Central memory CD8-positive, alpha-beta T cell (primary cell): Measurements from ENCODE around the gene AP5S1.

Source experiments
- ATAC-seq: fragments of 150-1000 bp; cut with Tn5 transposase; replicated peaks from 2 replicates; pipeline ENCODE4 v1.10.0; 2022; ENCODE audit warnings: mild to moderate bottlenecking, moderate FRiP score, moderate number of reproducible peaks; ENCODE audit not compliant: poor library complexity, severe bottlenecking; ENCODE audit errors: extremely low read depth
- DNase-seq, 2 donors: peaks; one replicate each; pipeline ENCODE4 v3.0.0; 2021; ENCODE audit warnings: low spot score in 2 of 2
- H3K27ac Mint-ChIP-seq: one replicate; pipeline ENCODE4 v1.8.0; 2022; ENCODE audit warnings: low read depth, mild to moderate bottlenecking, moderate library complexity, mixed read lengths
- H3K27me3 Mint-ChIP-seq: one replicate; pipeline ENCODE4 v1.8.0; 2022; ENCODE audit warnings: mixed read lengths
- H3K36me3 Mint-ChIP-seq: one replicate; pipeline ENCODE4 v1.8.0; 2022; ENCODE audit warnings: mild to moderate bottlenecking, moderate library complexity, mixed read lengths; ENCODE audit not compliant: insufficient read depth
- H3K4me1 Mint-ChIP-seq: one replicate; pipeline ENCODE4 v1.8.0; 2022; ENCODE audit warnings: mixed read lengths
- H3K4me3 Mint-ChIP-seq: one replicate; pipeline ENCODE4 v1.8.0; 2022; ENCODE audit warnings: mild to moderate bottlenecking, moderate library complexity, mixed read lengths
- H3K9me3 Mint-ChIP-seq: one replicate; pipeline ENCODE4 v1.8.0; 2022; ENCODE audit warnings: mixed read lengths

AP5S1 gene

GRCh38 chr20:3804254-3804751 is 16.0 kb upstream of the AP5S1 start:
- H3K4me1 Mint-ChIP-seq: peaks cover 74% of the 10 kb centered on the region
- no peak for ATAC-seq
- no peak for DNase-seq
- H3K27me3 Mint-ChIP-seq: no peaks in the 10 kb centered on the region
- no peak overlapping the region for H3K27ac Mint-ChIP-seq
- no peak overlapping the region for H3K4me3 Mint-ChIP-seq
- no peaks in the 10 kb centered on the region for H3K9me3 Mint-ChIP-seq
- H3K36me3 Mint-ChIP-seq: peaks cover 56% of the 10 kb centered on the region

GRCh38 chr20:3804781-3805180 is 15.6 kb upstream of the AP5S1 start:
- no peak for DNase-seq
- Mint-ChIP-seq H3K4me1 (peaks cover 69% of the 10 kb centered on the region), H3K4me3 (no peak overlapping the region), H3K27me3 (no peaks in the 10 kb centered on the region), H3K36me3 (peaks cover 54% of the 10 kb centered on the region), H3K27ac (peak overlapping the region; percentile 39), H3K9me3 (no peaks in the 10 kb centered on the region)
- no peak for ATAC-seq

- no peak overlapping the region for H3K4me3 Mint-ChIP-seq
- no peaks in the 10 kb centered on the region for H3K27me3 Mint-ChIP-seq
Observed at GRCh38 chr20:3808544-3808943, 11.8 kb upstream of the AP5S1 start.

GRCh38 chr20:3811467-3812258 is 8.7 kb upstream of the AP5S1 start:
- peak overlapping the region; percentile 96 for H3K27ac Mint-ChIP-seq
- no peaks in the 10 kb centered on the region for H3K27me3 Mint-ChIP-seq
- H3K4me3 Mint-ChIP-seq: peak overlapping the region; percentile 89
- ATAC-seq: peak; percentile 89
- H3K4me1 Mint-ChIP-seq: peaks cover 76% of the 10 kb centered on the region
- peaks cover 14% of the 10 kb centered on the region for H3K36me3 Mint-ChIP-seq
- peak; percentile 80 to 90 for DNase-seq
- no peaks in the 10 kb centered on the region for H3K9me3 Mint-ChIP-seq

More at GRCh38 chr20:3808544-3808943, 11.8 kb upstream of the AP5S1 start:
- Mint-ChIP-seq H3K9me3 (no peaks in the 10 kb centered on the region), H3K27ac (no peak overlapping the region), H3K36me3 (peaks cover 37% of the 10 kb centered on the region), H3K4me1 (peaks cover 77% of the 10 kb centered on the region)
- no peak for DNase-seq
- ATAC-seq: no peak

GRCh38 chr20:3812259-3812681 is 8.1 kb upstream of the AP5S1 start:
- peaks cover 73% of the 10 kb centered on the region for H3K4me1 Mint-ChIP-seq
- H3K27ac Mint-ChIP-seq: peak overlapping the region; percentile 96
- H3K4me3 Mint-ChIP-seq: peak overlapping the region; percentile 89
- no peak for ATAC-seq
- H3K27me3 Mint-ChIP-seq: no peaks in the 10 kb centered on the region
- no peaks in the 10 kb centered on the region for H3K9me3 Mint-ChIP-seq
- H3K36me3 Mint-ChIP-seq: peaks cover 13% of the 10 kb centered on the region
- no peak for DNase-seq

- Mint-ChIP-seq H3K9me3 (no peaks in the 10 kb centered on the region), H3K27me3 (no peaks in the 10 kb centered on the region), H3K4me1 (peaks cover 66% of the 10 kb centered on the region), H3K27ac (peak overlapping the region; percentile 96), H3K36me3 (peaks cover 13% of the 10 kb centered on the region), H3K4me3 (peak overlapping the region; percentile 41)
- ATAC-seq: no peak
- DNase-seq: no peak
Observed at GRCh38 chr20:3812975-3813847, 7.1 kb upstream of the AP5S1 start.

GRCh38 chr20:3813848-3814581 is 6.3 kb upstream of the AP5S1 start:
- peak overlapping the region; percentile 96 for H3K27ac Mint-ChIP-seq
- no peaks in the 10 kb centered on the region for H3K27me3 Mint-ChIP-seq
- H3K4me3 Mint-ChIP-seq: peak overlapping the region; percentile 41
- H3K9me3 Mint-ChIP-seq: no peaks in the 10 kb centered on the region
- DNase-seq (no peak), ATAC-seq (no peak)
- peaks cover 74% of the 10 kb centered on the region for H3K4me1 Mint-ChIP-seq
- H3K36me3 Mint-ChIP-seq: peaks cover 13% of the 10 kb centered on the region

GRCh38 chr20:3814928-3815495 is 5.3 kb upstream of the AP5S1 start:
- ATAC-seq (no peak), DNase-seq (no peak)
- Mint-ChIP-seq H3K27me3 (no peaks in the 10 kb centered on the region), H3K4me1 (peaks cover 75% of the 10 kb centered on the region), H3K27ac (peak overlapping the region; percentile 94), H3K4me3 (peak overlapping the region; percentile 70), H3K9me3 (no peaks in the 10 kb centered on the region), H3K36me3 (peaks cover 13% of the 10 kb centered on the region)

- Mint-ChIP-seq H3K36me3 (peaks cover 18% of the 10 kb centered on the region), H3K4me1 (peaks cover 69% of the 10 kb centered on the region)
- peak; percentile 7 for ATAC-seq
Observed at GRCh38 chr20:3815703-3816315, 4.5 kb upstream of the AP5S1 start.

GRCh38 chr20:3818155-3819151 is 1.9 kb upstream of the AP5S1 start:
- no peak for DNase-seq
- H3K9me3 Mint-ChIP-seq: no peaks in the 10 kb centered on the region
- H3K36me3 Mint-ChIP-seq: peaks cover 13% of the 10 kb centered on the region
- no peak for ATAC-seq
- H3K27ac Mint-ChIP-seq: peak overlapping the region; percentile 98
- peaks cover 57% of the 10 kb centered on the region for H3K4me1 Mint-ChIP-seq
- H3K27me3 Mint-ChIP-seq: no peaks in the 10 kb centered on the region
- peak overlapping the region; percentile 84 for H3K4me3 Mint-ChIP-seq

More at GRCh38 chr20:3815703-3816315, 4.5 kb upstream of the AP5S1 start:
- Mint-ChIP-seq H3K27ac (peak overlapping the region; percentile 94), H3K27me3 (no peaks in the 10 kb centered on the region), H3K9me3 (no peaks in the 10 kb centered on the region), H3K4me3 (peak overlapping the region; percentile 70)
- DNase-seq: peak in 1 of 2 donors; percentile 48
